Pons (tissue), 1 donor: ENCODE results near the gene CTSE.

Experiments
- DNase-seq: peaks from one replicate; pipeline ENCODE4 v3.0.0-alpha.2; 2016; ENCODE audit warnings: low spot score

CTSE gene

DNA sequence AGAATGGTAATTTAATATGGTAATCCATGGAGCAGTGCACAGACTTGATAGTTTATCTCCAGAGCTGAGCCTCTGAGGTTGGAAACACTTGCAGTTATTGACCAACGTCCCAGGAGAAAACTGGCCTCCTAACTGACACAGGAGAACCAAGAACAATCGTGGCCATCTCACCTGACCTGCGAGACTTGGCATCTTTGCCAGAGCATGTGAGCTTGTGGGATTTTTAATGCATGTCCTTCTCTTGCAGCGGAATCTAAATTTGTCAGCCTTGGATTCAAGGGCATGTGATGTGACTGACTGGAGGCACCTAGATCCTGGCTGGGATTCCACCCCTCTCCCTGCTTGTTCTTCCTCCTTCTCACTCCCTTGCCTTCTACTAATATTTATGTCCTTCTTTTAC is 52.6 kb downstream of the CTSE start:
- no peak for DNase-seq

DNA sequence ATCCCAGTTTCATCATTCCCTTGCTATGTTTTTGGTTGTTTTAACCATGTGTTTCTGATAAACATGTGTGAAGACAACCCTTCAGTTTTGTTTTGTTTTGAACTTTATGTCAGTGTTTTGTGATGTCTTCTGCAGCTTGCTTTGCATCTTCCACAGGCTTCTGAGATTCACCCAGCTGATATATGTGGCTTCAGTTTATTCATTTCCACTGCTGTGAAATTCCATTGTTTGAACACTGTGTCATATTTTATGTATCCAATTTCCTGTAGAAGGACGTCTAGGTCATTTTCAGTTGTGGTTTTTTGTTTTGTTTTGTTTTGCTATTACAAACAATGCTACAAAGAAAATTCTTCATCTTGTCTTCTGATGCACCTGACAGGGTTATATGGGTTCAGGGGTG is 53.2 kb downstream of the CTSE start:
- DNase-seq, result no peak

- no peak for DNase-seq
These were observed 54.5 kb downstream of the CTSE start for GRCh38 chr1:205969229-205969628.

DNA sequence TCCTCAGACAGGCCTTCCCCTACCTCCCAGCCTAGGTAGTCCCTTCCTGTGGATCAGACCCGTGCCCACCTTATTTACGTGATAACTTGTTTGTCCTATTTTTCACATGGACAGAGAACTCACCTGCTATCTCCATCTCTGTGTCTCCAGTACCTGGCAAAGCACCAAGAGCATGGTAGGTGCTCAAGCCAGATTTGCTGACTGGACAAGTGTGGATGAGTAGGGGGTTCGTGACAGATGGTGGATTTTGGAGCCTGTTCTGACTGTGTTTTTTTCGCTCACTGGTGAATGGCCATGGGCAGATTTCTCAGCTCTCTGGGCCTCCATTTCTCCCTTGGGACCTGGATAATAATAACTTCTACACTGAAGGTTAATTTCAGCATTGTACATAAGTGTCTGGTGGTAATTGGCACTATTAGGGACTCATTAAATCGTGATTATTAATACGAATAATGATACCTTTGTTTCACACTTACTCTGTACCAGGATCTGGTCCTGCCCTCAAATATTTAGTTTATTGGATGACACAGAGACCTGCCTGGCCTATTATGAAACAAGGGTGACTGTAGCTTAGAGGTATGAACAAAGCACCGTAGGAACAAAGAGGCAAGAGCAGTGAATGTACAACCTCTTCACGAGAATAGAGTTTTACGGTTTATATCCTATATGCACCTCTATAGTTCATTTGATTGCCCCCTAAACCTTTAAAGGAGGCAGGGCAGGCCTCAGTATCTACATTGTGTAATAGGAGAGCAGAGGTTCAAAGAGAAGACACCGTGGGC is 56.0 kb downstream of the CTSE start:
- DNase-seq, result no peak

DNA sequence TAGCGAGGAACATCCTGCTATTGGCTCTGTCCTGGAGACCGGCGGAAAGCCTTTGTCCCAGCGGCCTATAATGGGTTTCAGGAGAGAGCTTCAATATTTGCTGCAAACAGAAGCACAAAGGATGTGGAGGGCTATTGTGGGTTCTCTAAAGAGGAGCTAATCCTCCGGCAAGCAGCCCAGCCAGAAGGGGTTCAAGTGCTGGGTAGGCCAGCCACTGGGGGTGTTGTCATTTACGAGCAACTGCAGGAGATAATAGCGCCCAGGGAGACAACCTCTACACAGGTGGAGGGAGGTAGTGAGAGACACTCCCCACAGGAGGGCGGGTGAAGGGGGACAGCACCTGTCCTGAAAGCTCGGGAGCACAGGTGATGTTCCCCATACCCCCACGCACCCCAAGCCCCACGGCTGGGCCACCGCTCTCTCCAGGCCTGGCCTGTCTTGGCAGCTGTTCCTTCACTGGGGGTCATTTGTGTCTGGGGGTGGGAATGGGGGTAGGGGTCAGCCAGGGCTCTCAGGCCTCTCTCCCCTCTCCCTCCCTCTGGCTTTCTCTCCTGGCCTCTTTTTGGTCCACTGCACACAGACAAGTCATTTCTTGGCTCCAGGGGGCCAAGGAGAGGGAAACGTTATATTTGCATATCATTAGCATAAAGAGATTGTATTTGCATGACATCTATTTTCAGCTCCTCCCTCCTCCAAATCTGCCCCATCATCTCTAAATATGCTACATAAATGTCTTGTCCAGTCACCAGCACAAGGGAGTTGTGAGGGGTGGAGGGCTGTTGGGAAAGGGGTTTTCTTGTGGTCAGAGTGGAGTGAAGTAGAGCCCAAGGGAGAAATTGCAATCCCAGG is 58.4 kb downstream of the CTSE start:
- DNase-seq, result no peak

GRCh38 chr1:205963352-205964155 is 60.1 kb downstream of the CTSE start:
- no peak for DNase-seq

DNA sequence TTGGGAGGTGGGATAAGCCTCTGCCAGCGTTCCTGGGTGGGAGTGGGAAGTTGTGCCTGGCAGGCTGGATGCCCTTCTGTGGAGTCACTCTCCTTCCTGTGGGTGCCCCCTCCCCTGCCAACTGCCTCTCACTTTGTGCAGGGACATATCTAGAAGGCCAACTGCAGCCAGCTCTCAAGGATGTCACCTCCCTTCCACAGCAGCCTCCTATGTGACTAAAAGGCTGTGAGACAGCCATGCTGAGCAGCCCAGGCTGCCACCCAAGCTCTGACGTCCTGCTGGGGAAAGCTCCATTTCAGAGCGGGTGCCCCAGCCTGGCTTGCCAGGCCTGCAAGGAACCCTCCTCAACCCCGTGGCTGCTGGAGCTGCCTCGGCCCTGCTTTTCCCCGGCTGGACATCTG is 60.9 kb downstream of the CTSE start:
- no peak for DNase-seq

GRCh38 chr1:205961991-205962820 is 61.5 kb downstream of the CTSE start:
- DNase-seq, result no peak

GRCh38 chr1:205961405-205961804 is 62.3 kb downstream of the CTSE start:
- DNase-seq, result peak; percentile 38

GRCh38 chr1:205959789-205960188 is 63.9 kb downstream of the CTSE start:
- no peak for DNase-seq
